ENCODE results near the gene MIEN1. TPM values are rescaled to one million over a fixed set of nuclear protein-coding genes. Genes with fewer than 3 reads are reported as not detected.
"Not testable (repeated sequence)": the region's sequence is repeated elsewhere in the genome, so short reads cannot be mapped to it uniquely, and the experiment has no call there.

The MIEN1 gene
- total RNA-seq, 1 experiment from 2014 or later: 42.1 TPM

GRCh38 chr17:39727556-39727955, 2.8 kb downstream of the MIEN1 start:
- TF ChIP-seq, protein P1, sequence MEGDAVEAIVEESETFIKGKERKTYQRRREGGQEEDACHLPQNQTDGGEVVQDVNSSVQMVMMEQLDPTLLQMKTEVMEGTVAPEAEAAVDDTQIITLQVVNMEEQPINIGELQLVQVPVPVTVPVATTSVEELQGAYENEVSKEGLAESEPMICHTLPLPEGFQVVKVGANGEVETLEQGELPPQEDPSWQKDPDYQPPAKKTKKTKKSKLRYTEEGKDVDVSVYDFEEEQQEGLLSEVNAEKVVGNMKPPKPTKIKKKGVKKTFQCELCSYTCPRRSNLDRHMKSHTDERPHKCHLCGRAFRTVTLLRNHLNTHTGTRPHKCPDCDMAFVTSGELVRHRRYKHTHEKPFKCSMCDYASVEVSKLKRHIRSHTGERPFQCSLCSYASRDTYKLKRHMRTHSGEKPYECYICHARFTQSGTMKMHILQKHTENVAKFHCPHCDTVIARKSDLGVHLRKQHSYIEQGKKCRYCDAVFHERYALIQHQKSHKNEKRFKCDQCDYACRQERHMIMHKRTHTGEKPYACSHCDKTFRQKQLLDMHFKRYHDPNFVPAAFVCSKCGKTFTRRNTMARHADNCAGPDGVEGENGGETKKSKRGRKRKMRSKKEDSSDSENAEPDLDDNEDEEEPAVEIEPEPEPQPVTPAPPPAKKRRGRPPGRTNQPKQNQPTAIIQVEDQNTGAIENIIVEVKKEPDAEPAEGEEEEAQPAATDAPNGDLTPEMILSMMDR (IDR thresholded peaks at IDR 0.05; ENCODE audit: unreplicated experiment): no peak
- Mint-ChIP-seq H3K36me3 (ENCODE audit: insufficient read depth, unreplicated experiment) (peaks cover 21% of the 10 kb centered on the region), H3K4me3 (ENCODE audit: unreplicated experiment) (no peak overlapping the region), H3K4me1 (ENCODE audit: insufficient read depth, unreplicated experiment) (peaks cover 10% of the 10 kb centered on the region), H3K27ac (ENCODE audit: low read depth, unreplicated experiment) (no peak overlapping the region), H3K9me3 (ENCODE audit: unreplicated experiment) (no peaks in the 10 kb centered on the region), H3K27me3 (ENCODE audit: insufficient read depth, unreplicated experiment) (no peaks in the 10 kb centered on the region)
- BruUV-seq (replicated peaks): no TSS peak
- POLR2A ChIA-PET: interaction anchor here (0.6 to 3.8 kb wide), 2 partner anchors 9 to 27 kb away, joined by 4 to 36 read pairs; partner anchors contain the start of gene ERBB2
- intact Hi-C loops (cut with micrococcal nuclease): no loop called here
- CTCF ChIA-PET: no interaction called here
- no peak for DNase-seq (ENCODE audit: unreplicated experiment)

DNA sequence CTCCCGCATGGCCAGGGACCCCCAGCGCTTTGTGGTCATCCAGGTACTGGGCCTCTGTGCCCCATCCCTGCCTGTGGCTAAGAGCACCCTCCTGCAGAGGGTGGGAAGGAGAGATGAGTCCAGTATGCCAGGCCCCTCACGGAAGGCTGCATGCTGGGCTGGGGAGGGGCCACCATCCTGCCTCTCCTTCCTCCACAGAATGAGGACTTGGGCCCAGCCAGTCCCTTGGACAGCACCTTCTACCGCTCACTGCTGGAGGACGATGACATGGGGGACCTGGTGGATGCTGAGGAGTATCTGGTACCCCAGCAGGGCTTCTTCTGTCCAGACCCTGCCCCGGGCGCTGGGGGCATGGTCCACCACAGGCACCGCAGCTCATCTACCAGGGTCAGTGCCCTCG, 3.7 kb downstream of the MIEN1 start:
- DNase-seq (ENCODE audit: unreplicated experiment): no peak
- TF ChIP-seq, protein P1 (IDR thresholded peaks at IDR 0.05; ENCODE audit: unreplicated experiment): no peak
- H3K4me3 Mint-ChIP-seq (ENCODE audit: unreplicated experiment): no peak overlapping the region
- intact Hi-C loops (cut with micrococcal nuclease): no loop called here
- H3K9me3 Mint-ChIP-seq (ENCODE audit: unreplicated experiment): no peaks in the 10 kb centered on the region
- H3K27ac Mint-ChIP-seq (ENCODE audit: low read depth, unreplicated experiment): peak overlapping the region; percentile 19
- ChIA-PET CTCF (no interaction called here), POLR2A (interaction anchor here (1.7 kb wide), 1 partner anchor 27 kb away, joined by 5 read pairs; the partner anchor contains the start of gene ERBB2)
- BruUV-seq (replicated peaks): no TSS peak
- peaks cover 10% of the 10 kb centered on the region for H3K4me1 Mint-ChIP-seq (ENCODE audit: insufficient read depth, unreplicated experiment)
- peaks cover 21% of the 10 kb centered on the region for H3K36me3 Mint-ChIP-seq (ENCODE audit: insufficient read depth, unreplicated experiment)
- no peaks in the 10 kb centered on the region for H3K27me3 Mint-ChIP-seq (ENCODE audit: insufficient read depth, unreplicated experiment)

- ChIA-PET POLR2A (interaction anchor here (0.6 to 1.7 kb wide), 3 partner anchors 17 to 38 kb away, joined by 3 to 5 read pairs (median 3); partner anchors contain the start of genes ERBB2 and PGAP3), CTCF (interaction anchor here (0.6 kb wide), 3 partner anchors 102 to 515 kb away, joined by 3 to 4 read pairs (median 3); no protein-coding TSS in a partner anchor)
- Mint-ChIP-seq H3K4me1 (ENCODE audit: insufficient read depth, unreplicated experiment) (peaks cover 10% of the 10 kb centered on the region), H3K36me3 (ENCODE audit: insufficient read depth, unreplicated experiment) (peaks cover 21% of the 10 kb centered on the region)
- H3K9me3 Mint-ChIP-seq (ENCODE audit: unreplicated experiment); BruUV-seq (replicated peaks); intact Hi-C loops (cut with micrococcal nuclease); DNase-seq (ENCODE audit: unreplicated experiment); H3K27me3 Mint-ChIP-seq (ENCODE audit: insufficient read depth, unreplicated experiment); H3K4me3 Mint-ChIP-seq (ENCODE audit: unreplicated experiment); H3K27ac Mint-ChIP-seq (ENCODE audit: low read depth, unreplicated experiment): not testable (repeated sequence)
These were observed 4.4 kb downstream of the MIEN1 start for GRCh38 chr17:39725923-39726322.

DNA sequence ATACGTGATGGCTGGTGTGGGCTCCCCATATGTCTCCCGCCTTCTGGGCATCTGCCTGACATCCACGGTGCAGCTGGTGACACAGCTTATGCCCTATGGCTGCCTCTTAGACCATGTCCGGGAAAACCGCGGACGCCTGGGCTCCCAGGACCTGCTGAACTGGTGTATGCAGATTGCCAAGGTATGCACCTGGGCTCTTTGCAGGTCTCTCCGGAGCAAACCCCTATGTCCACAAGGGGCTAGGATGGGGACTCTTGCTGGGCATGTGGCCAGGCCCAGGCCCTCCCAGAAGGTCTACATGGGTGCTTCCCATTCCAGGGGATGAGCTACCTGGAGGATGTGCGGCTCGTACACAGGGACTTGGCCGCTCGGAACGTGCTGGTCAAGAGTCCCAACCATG, 5.6 kb downstream of the MIEN1 start:
- POLR2A ChIA-PET: interaction anchor here (1.0 to 1.1 kb wide), 2 partner anchors 15 to 90 kb away, joined by 3 read pairs; no protein-coding TSS in a partner anchor
- Mint-ChIP-seq H3K9me3 (ENCODE audit: unreplicated experiment) (no peaks in the 10 kb centered on the region), H3K27me3 (ENCODE audit: insufficient read depth, unreplicated experiment) (no peaks in the 10 kb centered on the region), H3K27ac (ENCODE audit: low read depth, unreplicated experiment) (no peak overlapping the region), H3K36me3 (ENCODE audit: insufficient read depth, unreplicated experiment) (peaks cover 16% of the 10 kb centered on the region), H3K4me3 (ENCODE audit: unreplicated experiment) (no peak overlapping the region), H3K4me1 (ENCODE audit: insufficient read depth, unreplicated experiment) (peaks cover 8% of the 10 kb centered on the region)
- TF ChIP-seq, protein P1 (IDR thresholded peaks at IDR 0.05; ENCODE audit: unreplicated experiment): no peak
- no TSS peak for BruUV-seq (replicated peaks)
- no peak for DNase-seq (ENCODE audit: unreplicated experiment)
- intact Hi-C loops (cut with micrococcal nuclease): no loop called here
- CTCF ChIA-PET: interaction anchor here (0.5 kb wide), 1 partner anchor 103 kb away, joined by 3 read pairs; no protein-coding TSS in a partner anchor
